HG03520 (cell line): ENCODE results near the gene EDEM3.

ENCODE experiments used
- ATAC-seq: cut with Tn5 transposase; IDR thresholded peaks from one replicate; pipeline ENCODE4 v1.9.1; 2021; ENCODE audit warnings: mild to moderate bottlenecking, moderate library complexity; ENCODE audit not compliant: unreplicated experiment

Gene EDEM3

GRCh38 chr1:184673305-184673704 lies 81.4 kb downstream of the EDEM3 start:
- ATAC-seq = no peak

DNA sequence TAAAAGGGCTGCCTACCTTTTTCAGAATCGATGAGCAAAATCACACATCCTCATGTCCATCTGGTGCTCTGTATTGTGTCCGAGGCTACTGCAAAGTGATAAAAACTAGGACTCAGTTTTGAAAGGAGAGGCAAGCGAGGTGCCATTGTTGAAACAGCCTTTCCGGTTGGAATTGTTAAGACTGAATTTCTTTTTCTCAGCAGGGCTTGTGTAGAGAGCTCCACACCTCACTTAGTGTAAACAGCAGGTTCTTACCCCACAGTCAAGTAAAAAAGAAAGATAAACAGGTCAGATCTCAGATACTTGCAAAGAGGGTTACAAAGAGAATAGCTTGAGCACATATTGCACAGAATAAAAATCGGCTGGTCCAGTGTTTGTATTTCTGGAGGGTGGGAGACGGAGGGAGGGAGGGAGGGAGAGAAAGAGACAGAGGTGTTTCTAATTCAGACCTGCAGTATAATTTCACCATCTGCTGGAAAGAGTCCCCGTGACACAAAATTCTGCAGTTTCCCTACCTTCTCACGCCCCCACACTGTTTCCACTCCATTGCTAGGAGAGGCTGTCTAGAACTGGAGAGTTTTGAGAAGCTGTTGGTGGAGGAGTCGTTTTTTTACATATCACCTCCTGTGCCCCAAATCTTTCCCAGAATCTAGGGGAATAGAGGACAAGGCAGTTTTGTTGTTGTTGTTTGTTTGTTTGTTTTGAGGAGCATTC lies 82.5 kb downstream of the EDEM3 start:
- no peak for ATAC-seq

DNA sequence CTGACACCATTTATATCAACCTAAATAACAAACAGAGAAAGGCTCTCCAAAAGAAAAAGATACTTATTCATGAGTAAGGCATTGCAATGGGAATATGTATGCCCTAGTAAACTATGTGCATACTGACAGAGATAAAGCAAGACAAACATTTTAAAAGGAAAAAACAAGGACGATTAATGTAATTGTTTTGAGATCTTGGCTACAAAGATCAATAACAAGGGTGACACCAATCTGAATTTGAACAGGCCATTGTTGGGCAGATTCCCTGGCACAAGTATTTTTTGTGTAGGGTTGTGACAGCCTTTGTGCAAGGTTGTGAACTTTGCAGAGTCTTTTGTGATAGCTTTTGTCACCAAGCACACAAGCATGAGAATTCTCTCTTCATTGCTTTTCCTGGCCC lies 85.3 kb downstream of the EDEM3 start:
- no peak for ATAC-seq

GRCh38 chr1:184665360-184665759 lies 89.3 kb downstream of the EDEM3 start:
- no peak for ATAC-seq

- ATAC-seq = no peak
Measured at GRCh38 chr1:184664661-184665060, 90.0 kb downstream of the EDEM3 start.

DNA sequence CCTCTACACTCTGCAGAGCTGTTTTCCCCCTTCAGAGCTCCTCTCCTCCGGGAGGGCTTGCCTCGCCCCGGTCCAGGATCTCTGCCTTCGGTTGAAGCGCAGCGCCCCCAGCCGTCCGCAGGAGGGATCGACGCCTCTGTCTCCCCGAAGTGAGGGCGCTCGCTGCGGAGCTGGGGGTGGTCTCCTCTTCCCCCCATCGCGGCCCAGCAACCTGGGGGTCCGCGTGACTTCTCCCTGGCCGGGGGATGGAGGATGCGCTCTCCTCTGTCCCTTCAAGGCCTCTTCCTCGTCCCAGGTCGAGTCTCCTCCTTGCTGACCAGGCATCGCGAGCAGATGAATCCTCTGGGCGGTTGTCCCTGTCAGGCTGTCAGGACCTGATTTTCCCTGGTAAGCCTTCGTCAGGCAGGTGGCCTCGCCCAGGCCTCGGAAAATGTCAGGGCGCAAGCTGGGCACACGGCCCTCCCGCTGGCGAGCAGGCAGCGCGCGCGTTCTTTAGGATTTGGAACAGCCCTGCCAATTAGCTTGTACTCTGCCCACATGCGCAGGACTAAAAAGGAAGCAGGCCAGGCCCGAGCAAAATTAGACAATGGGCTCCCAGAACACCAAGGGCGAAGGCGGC lies 90.5 kb downstream of the EDEM3 start:
- ATAC-seq = no peak

DNA sequence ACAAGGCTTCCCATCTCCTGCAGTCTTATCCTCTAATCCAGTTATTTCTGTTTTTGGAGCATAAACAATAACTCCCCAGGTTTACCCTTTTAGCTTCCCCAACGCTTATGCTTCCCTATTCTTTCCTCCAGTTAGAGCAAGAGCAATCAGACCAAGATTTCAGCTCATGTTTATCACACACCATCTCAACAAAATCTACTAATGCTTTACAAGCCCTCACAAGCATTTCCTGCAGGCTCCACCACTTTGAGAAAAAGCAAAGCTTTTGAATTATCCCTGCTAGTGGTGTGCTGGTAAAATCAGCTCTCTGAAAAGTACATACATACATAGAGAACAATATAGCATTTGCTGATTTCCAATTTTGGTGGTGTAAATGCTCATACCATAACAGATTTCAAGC lies 92.9 kb downstream of the EDEM3 start:
- no peak for ATAC-seq

GRCh38 chr1:184660462-184661191 lies 94.0 kb downstream of the EDEM3 start:
- ATAC-seq = no peak

- no peak for ATAC-seq
Measured at GRCh38 chr1:184658055-184658454, 96.6 kb downstream of the EDEM3 start.

- no peak for ATAC-seq
Measured at GRCh38 chr1:184656221-184656620, 98.4 kb downstream of the EDEM3 start.

GRCh38 chr1:184655185-184655584 lies 99.5 kb downstream of the EDEM3 start:
- ATAC-seq = no peak

DNA sequence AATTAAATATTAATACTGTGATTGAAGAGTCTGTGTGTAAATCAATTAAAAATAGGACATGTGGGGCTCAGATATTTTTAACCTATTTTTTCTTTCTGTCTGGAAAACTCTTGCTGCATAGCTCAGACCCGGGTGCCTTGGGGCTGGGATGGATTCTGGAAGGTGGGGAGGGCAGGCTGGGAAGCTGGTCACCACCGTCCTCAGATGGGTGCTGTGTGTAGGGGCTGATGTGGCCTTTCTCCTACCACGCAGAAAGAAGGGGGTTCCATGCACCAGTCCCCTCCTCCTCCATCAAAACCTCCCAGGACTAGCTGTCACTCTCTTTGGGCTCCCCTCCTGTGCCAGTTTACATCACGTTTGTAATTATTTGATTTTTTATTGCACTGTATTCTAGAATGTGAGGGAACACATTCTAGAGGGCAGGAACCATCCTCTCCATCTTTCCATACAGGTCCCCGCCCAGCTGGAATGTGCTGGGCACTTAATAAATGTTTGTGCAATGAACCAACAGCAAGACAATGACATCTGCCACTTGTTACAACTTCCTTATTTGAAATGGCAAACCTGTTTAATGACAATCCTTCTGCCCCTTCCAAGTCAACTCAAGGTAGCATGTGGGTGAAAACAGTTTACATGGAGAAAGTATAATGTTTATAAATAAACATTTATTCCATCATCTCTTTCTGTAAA lies 104.3 kb downstream of the EDEM3 start:
- no peak for ATAC-seq

DNA sequence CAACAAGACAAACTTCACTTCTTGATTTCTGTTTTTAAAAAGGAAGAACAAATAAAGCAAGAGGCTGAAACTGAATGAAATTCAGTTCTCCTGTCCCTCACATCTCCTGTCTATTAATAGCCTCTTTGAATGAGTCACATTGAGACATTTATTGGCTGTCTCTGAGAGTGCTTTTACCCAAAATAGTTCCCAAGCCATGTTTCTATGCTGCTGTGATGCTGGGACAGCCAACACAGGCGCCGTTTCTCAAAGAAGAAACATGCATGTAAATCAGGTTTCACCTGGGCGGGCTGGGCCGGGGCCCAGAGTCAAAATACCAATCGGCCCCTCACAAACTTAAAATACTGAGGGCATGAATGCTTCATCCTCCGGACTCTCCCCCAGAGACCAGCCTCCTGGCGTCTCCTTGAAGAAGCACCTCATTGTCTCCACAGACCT lies 105.2 kb downstream of the EDEM3 start:
- ATAC-seq = peak; percentile 78

GRCh38 chr1:184648856-184649201 lies 105.8 kb downstream of the EDEM3 start:
- ATAC-seq = no peak

- ATAC-seq = no peak
Measured at GRCh38 chr1:184648160-184648855, 106.3 kb downstream of the EDEM3 start.

DNA sequence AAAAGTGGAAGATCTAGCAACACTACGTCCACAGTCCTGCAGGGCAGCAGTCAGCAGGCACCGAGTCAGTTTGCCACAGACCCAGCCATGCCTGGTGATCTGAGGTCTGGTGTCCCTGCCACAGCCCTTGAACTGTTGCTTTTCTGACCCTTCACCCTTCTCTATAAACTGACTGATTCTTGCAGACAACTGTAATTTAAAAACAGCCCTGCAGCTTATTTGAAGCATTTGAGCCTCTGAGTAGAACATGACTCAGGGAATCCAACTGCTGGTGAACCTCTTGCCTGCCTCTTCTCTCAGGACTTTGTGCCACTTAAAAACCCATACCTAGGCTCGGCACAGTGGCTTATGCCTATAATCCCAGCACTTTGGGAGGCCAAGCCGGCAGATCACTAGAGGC lies 107.2 kb downstream of the EDEM3 start:
- ATAC-seq = no peak

DNA sequence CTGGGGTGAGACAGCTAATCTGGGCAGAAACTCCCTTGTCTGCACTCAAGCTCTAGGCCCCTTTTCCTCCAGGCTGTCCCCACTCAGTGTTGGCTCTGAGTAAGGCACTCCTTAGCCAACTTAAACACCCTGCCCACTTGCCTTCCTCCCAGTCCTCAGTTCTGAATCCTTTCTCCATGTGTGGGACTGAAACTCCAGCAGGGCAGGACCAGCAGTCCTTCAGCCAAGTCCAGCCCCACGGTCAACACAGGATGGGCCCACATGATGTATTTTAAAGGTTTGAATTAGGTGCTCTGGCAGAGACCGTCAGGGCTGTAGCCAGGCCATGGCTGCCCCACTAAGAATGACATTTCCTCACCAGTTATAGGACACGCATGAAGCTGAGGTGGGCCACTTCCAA lies 107.8 kb downstream of the EDEM3 start:
- no peak for ATAC-seq

GRCh38 chr1:184646178-184646701 lies 108.4 kb downstream of the EDEM3 start:
- no peak for ATAC-seq

- no peak for ATAC-seq
Measured at GRCh38 chr1:184644771-184645170, 109.9 kb downstream of the EDEM3 start.

GRCh38 chr1:184643661-184644060 lies 111.0 kb downstream of the EDEM3 start:
- ATAC-seq = no peak

DNA sequence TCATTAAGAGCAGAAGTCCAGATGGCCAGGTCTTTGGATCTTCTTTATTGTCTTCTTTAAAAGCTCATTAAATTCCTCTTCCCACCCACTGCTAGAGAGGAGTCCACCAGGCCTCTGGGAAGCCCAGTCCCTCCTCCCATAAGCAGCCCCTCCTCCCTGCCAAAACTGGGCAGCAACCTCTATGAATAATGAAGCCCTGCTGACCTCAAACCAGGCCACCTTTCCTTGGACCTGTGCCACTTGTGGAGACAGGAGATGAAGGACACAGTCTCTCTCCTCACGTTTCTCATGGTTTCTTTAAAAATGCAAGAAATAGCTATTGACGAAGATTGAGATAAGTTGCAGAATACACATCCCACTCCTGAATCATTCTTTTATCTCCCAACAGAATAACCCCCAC lies 112.8 kb downstream of the EDEM3 start:
- ATAC-seq = no peak
